GM13977 (cell line): ENCODE data around the gene ANKRD63.

ENCODE experiments used
- DNase-seq: peaks from one replicate; pipeline ENCODE4 v3.0.0; 2012; ENCODE audit warnings: low spot score
- in situ Hi-C: fragments of 300-500 bp; cut with MboI; formaldehyde crosslinking; loops from one replicate; pipeline ENCODE4 v1.12.0; 2022; ENCODE audit warnings: low sequenced_read_pairs, low pct_unique_long_range_greater_than_20kb, mixed read lengths, inconsistent platforms; ENCODE audit not compliant: unreplicated experiment
- TF ChIP-seq, protein P1 (sequence below): IDR thresholded peaks from 2 replicates; pipeline ENCODE4 v1.5.1; 2012; ENCODE audit warnings: mild to moderate bottlenecking, control low read depth; ENCODE audit not compliant: insufficient read depth; ENCODE audit errors: extremely low read depth, missing control alignments

ANKRD63 gene

DNA sequence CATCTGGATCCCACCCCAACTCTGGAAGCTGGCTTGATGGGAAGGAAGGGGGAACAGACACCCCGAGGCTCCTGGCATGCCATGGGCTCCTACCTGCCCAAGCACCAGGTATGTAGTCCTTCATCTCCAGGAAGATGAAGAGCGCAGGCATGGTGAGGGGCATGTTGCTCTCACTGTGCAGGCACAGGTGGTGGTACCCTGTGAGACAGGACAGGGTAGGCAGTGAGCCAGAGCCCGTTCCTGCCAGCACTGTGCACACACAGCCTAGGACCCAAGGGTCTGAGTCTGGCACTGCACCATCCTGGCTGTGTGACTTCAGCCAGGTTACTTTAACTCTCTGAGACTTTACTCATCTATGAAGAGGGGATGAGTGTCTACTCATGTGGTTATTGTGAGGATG, 9.4 kb upstream of the ANKRD63 start:
- TF ChIP-seq, protein P1, sequence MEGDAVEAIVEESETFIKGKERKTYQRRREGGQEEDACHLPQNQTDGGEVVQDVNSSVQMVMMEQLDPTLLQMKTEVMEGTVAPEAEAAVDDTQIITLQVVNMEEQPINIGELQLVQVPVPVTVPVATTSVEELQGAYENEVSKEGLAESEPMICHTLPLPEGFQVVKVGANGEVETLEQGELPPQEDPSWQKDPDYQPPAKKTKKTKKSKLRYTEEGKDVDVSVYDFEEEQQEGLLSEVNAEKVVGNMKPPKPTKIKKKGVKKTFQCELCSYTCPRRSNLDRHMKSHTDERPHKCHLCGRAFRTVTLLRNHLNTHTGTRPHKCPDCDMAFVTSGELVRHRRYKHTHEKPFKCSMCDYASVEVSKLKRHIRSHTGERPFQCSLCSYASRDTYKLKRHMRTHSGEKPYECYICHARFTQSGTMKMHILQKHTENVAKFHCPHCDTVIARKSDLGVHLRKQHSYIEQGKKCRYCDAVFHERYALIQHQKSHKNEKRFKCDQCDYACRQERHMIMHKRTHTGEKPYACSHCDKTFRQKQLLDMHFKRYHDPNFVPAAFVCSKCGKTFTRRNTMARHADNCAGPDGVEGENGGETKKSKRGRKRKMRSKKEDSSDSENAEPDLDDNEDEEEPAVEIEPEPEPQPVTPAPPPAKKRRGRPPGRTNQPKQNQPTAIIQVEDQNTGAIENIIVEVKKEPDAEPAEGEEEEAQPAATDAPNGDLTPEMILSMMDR: no peak
- no peak for DNase-seq
- in situ Hi-C loops: no loop called here

DNA sequence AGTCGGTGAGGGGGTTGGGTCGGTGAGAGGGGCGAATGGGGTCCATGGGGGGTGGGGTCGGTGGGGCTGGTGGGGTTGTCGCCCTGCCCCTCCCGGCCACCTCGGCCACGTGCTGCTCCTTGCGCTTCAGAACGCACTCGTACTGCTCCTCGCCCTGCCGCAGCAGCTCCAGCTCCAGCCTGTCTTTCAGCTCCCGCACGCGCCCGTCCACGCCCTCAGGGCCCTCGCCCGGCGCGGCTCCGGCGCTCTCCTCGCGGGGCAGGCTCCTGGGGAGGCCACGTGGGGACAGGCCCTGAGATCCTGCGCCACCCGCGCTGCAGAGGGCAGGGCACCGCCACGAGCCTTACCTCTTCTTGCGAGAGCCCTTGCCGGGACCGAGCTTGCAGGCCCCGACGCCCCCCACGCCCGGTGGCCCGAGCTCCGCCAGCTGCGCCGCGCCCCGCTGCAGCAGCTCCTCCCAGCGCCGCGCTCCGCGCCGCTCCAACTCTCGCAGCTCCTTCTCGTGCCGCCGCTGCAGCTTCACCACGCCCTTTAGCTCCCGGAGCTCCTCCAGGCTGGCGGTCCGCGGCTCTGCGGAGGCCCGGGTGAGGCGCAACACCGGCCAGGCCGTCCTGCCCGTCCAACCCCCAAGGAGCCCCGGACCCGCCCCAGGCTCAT, 8.2 kb upstream of the ANKRD63 start:
- in situ Hi-C loops: no loop called here
- TF ChIP-seq, protein P1: no peak
- no peak for DNase-seq

DNA sequence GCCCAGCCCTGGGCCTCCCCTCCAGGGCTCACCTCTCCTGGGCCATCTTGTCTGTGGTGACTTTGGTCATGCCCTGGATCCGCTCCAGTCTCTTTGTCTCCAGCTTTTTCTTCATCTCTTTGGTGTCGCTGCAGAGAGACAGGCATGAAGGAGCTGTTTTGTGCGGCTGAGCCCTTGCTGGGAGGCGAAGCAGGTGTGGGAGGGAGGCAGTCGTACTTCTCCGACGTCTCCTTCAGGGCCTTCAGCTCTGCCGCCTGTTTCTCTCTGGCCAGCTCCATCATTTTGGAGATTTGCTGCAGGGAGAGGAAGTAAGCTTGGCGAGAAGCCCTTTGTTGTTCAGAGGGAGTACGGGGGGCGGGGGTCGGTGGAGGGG, 7.7 kb upstream of the ANKRD63 start:
- in situ Hi-C loops: no loop called here
- no peak for DNase-seq
- TF ChIP-seq, protein P1: no peak

DNA sequence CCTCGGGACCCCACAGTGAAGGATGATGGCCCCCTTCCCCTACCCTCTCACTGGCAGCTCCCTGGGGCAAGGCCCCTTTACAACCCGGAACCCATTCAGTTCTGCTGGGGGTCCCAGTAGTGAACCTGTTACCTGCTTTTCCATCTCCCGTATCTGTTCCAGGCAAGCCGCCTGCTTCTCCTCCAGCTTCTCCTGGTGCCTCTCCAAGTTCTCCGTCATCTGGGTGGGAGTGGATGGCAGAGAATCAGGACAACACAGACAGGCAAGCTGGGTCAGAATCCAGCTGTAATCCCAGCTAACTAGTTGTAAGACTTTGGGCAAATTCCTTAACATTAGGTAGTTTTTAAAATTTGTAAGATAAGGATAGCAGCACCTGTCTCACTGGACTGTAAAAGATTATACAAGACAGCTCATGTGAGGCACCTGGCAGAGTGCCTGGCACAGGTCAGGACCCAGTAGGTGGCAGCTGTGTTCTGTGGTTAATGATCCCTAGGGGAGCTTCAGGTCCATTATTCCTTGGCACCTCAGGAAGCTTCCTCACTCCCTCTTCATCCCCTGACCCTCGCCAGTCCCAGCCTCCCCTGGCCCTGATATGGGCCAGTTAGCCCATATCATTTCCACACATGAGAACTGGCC, 6.4 kb upstream of the ANKRD63 start:
- in situ Hi-C loops: no loop called here
- no peak for DNase-seq

DNA sequence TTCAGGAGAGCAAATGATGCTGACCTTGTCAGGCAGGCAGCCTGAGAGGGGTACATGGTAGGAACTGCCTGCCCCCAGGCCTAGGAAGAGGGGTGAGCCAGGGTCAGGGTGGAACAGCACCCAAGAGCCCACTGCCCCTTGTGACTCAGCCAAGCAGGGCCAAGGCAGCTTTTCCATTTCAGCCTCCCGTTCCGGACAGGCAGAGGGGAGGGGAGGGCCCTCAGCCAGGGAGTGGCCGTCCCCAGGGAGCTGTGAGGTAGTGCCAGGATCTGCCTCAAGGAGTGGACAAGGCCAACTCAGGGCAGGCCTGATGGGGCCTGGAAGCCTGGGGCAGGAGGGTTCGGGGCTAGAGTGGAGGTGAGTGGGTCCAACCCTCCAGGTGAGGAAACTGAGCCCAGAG, 5.1 kb upstream of the ANKRD63 start:
- TF ChIP-seq, protein P1: no peak
- in situ Hi-C loops: no loop called here
- no peak for DNase-seq

More for the DNA sequence above, 6.4 kb upstream of the ANKRD63 start:
- TF ChIP-seq, protein P1: no peak

DNA sequence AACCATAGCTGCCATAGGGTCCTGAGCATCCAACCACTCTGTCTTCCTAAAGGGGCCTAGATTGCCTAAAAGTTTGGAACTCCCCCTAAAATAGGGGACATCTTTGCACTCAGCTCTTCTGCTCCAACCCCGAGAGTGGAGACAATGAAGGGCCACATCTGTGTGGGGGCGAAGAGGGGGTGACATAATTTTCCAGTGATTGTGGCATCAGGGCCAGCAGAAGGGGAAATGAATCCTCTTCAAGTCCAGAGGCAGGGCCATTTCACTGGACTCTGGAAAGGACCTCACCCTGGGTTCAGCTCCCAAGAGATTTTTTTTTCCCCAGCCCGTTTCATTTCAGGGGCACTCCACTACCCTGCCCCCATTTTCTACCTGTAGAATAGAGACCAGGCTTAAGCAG, 4.6 kb upstream of the ANKRD63 start:
- TF ChIP-seq, protein P1: no peak
- DNase-seq: no peak
- in situ Hi-C loops: no loop called here
